IMR-90 (cell line): ENCODE results near the gene LPCAT4.

ENCODE experiments used
- CTCF ChIP-seq: conservative IDR thresholded peaks from 2 replicates; pipeline ENCODE4 v1.5.1; 2012; ENCODE audit warnings: mild to moderate bottlenecking, low read depth, low read length, improper control_type of control experiment
- RAD21 ChIP-seq: IDR thresholded peaks from 2 replicates; pipeline ENCODE4 v1.6.1; 2012; ENCODE audit warnings: low read length, improper control_type of control experiment

GRCh38 chr15:34331809-34332208 lies 35.2 kb downstream of the LPCAT4 start:
- TF ChIP-seq CTCF (no peak), RAD21 (no peak)
